ENCODE results near the gene ATP5MK. TPM values are rescaled to one million over a fixed set of nuclear protein-coding genes. Genes with fewer than 3 reads are reported as not detected.
A peak's percentile ranks its signal among the peaks of the same experiment; 100 is the strongest.
"Not testable (repeated sequence)": the region's sequence is repeated elsewhere in the genome, so short reads cannot be mapped to it uniquely, and the experiment has no call there.

The ATP5MK gene
- polyA plus RNA-seq, 10 donors = 231 to 289 (median 250) TPM

- DNase-seq = no peak
Observed at GRCh38 chr10:103415581-103415980, 19.3 kb upstream of the ATP5MK start.

- DNase-seq = no peak
Observed at GRCh38 chr10:103413564-103413963, 17.3 kb upstream of the ATP5MK start.

- DNase-seq = no peak
Observed at GRCh38 chr10:103397191-103397825, 1.0 kb upstream of the ATP5MK start.

- no peak for DNase-seq
Observed at GRCh38 chr10:103396789-103397087, 463 bp upstream of the ATP5MK start.

- no peak for DNase-seq
Observed at GRCh38 chr10:103395754-103396066, 565 bp downstream of the ATP5MK start.

- DNase-seq = no peak
Observed at GRCh38 chr10:103394180-103394579, 2.1 kb downstream of the ATP5MK start.

- DNase-seq = no peak
Observed at GRCh38 chr10:103382769-103383168, 13.5 kb downstream of the ATP5MK start.

- DNase-seq = no peak
Observed at GRCh38 chr10:103374263-103374662, 22.0 kb downstream of the ATP5MK start.

GRCh38 chr10:103373544-103373943 is 22.7 kb downstream of the ATP5MK start:
- DNase-seq = no peak

- DNase-seq = peak; percentile 95 to 98 (median 98)
Observed at GRCh38 chr10:103367782-103368518, 28.3 kb downstream of the ATP5MK start, which contains the start of gene TAF5. TAF5 (plus strand) TSS chr10:103367976; CDS start chr10:103367990, 14 bp downstream.

GRCh38 chr10:103367379-103367781 is 28.9 kb downstream of the ATP5MK start:
- no peak for DNase-seq

- DNase-seq = not testable (repeated sequence)
Observed at GRCh38 chr10:103360791-103361190, 35.5 kb downstream of the ATP5MK start.

GRCh38 chr10:103359493-103359892 is 36.8 kb downstream of the ATP5MK start:
- not testable (repeated sequence) for DNase-seq

- DNase-seq = no peak
Observed at GRCh38 chr10:103355906-103356599, 40.2 kb downstream of the ATP5MK start.

GRCh38 chr10:103354567-103354966 is 41.7 kb downstream of the ATP5MK start:
- not testable (repeated sequence) for DNase-seq

- DNase-seq = no peak
Observed at GRCh38 chr10:103353281-103353680, 43.0 kb downstream of the ATP5MK start.

GRCh38 chr10:103350517-103351260 is 45.6 kb downstream of the ATP5MK start, which contains the start of gene PCGF6:
PCGF6 (minus strand) TSS chr10:103351140; CDS start chr10:103351066, 74 bp downstream.
- peak; percentile 83 to 95 (median 90) for DNase-seq

- DNase-seq = no peak
Observed at GRCh38 chr10:103350175-103350516, 46.1 kb downstream of the ATP5MK start.
